ENCODE results near the gene ELMO1.

DNA sequence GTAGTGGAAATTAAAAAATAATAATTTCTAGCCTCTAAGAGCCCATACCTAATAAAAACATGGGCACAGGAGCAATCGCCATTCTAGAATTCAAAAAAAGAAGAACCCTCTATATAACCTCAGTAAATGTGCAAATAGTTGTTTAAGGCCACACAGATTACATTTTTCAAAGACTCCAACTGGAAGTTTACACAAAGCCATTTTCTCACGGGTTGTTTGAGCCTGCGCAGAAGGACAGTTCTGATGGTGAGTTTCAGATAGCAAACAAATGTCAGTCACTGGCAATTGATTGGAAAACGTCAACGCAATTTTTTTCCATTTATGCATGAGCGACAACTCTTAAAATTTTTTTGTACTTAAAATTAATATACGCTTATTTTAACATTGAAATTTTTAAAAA lies 23.0 kb upstream of the ELMO1 start:
- TF ChIP-seq, protein P1, sequence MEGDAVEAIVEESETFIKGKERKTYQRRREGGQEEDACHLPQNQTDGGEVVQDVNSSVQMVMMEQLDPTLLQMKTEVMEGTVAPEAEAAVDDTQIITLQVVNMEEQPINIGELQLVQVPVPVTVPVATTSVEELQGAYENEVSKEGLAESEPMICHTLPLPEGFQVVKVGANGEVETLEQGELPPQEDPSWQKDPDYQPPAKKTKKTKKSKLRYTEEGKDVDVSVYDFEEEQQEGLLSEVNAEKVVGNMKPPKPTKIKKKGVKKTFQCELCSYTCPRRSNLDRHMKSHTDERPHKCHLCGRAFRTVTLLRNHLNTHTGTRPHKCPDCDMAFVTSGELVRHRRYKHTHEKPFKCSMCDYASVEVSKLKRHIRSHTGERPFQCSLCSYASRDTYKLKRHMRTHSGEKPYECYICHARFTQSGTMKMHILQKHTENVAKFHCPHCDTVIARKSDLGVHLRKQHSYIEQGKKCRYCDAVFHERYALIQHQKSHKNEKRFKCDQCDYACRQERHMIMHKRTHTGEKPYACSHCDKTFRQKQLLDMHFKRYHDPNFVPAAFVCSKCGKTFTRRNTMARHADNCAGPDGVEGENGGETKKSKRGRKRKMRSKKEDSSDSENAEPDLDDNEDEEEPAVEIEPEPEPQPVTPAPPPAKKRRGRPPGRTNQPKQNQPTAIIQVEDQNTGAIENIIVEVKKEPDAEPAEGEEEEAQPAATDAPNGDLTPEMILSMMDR (IDR thresholded peaks at IDR 0.05): no peak
- no peak for TF ChIP-seq POLR2A (IDR thresholded peaks at IDR 0.05)

Data from ovary (tissue), 3 donors.